ENCODE results near the gene STAG2.

- TF ChIP-seq CTCF (IDR thresholded peaks at IDR 0.05) (no peak), EZH2 (IDR thresholded peaks at IDR 0.05) (no peak)
These were observed 40.1 kb downstream of the STAG2 start for GRCh38 chrX:124001581-124001980.

Data from neural progenitor cell (in vitro differentiated cells).